ENCODE results near the gene SEC61G. TPM values are rescaled to one million over a fixed set of nuclear protein-coding genes. Genes with fewer than 3 reads are reported as not detected.

SEC61G gene
- total and polyA plus RNA-seq, 5 donors from 2014 or later, result 61.0 to 301 (median 239) TPM

GRCh38 chr7:54778696-54779540, 19.9 kb upstream of the SEC61G start:
- Mint-ChIP-seq H3K36me3 (no peaks in the 10 kb centered on the region), H3K9me3 (peaks cover 0 to 16% (median 2%) of the 10 kb centered on the region in 7 donors), H3K4me1 (peaks cover 0 to 5% (median 3%) of the 10 kb centered on the region in 4 donors), H3K27ac (no peak overlapping the region), H3K4me3 (no peak overlapping the region), H3K27me3 (peaks cover 18% of the 10 kb centered on the region)
- DNase-seq (no peak), ATAC-seq (ENCODE audit: low read depth in 2 of 2) (no peak)
- Histone ChIP-seq H3K9me3 (ENCODE audit: control insufficient read depth in 2 of 2, low read length in 2 of 2) (no peaks in the 10 kb centered on the region), H3K36me3 (ENCODE audit: control insufficient read depth, insufficient read depth, low read length) (no peaks in the 10 kb centered on the region), H3K27me3 (ENCODE audit: control insufficient read depth, insufficient read depth, low read length) (no peaks in the 10 kb centered on the region), H3K27ac (ENCODE audit: insufficient read depth, low read length, poor library complexity, severe bottlenecking) (no peak overlapping the region), H3K4me1 (ENCODE audit: control insufficient read depth, insufficient read depth, low read length, poor library complexity, severe bottlenecking) (no peaks in the 10 kb centered on the region), H3K4me3 (ENCODE audit: low read depth, low read length) (no peak overlapping the region)

DNA sequence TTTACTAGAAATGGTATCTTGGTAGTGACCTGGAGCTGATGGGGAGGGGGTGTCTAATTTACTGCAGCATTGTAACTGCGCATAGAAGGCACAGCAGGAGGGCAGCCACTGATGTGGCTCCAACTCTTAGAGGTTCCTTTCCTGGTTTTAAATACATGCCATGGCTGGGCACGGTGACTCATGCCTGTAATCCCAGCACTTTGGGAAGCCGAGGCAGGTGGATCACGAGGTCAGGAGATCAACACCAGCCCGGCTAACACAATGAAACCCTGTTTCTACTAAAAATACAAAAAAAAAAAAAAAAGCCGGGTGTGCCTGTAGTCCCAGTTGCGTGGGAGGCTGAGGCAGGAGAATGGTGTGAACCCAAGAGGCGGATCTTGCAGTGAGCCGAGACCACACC, 19.2 kb upstream of the SEC61G start:
- Histone ChIP-seq H3K36me3 (ENCODE audit: control insufficient read depth, insufficient read depth, low read length) (no peaks in the 10 kb centered on the region), H3K4me1 (ENCODE audit: control insufficient read depth, insufficient read depth, low read length, poor library complexity, severe bottlenecking) (no peaks in the 10 kb centered on the region), H3K9me3 (ENCODE audit: control insufficient read depth in 2 of 2, low read length in 2 of 2) (no peaks in the 10 kb centered on the region), H3K27me3 (ENCODE audit: control insufficient read depth, insufficient read depth, low read length) (no peaks in the 10 kb centered on the region), H3K4me3 (ENCODE audit: low read depth, low read length) (no peak overlapping the region), H3K27ac (ENCODE audit: insufficient read depth, low read length, poor library complexity, severe bottlenecking) (no peak overlapping the region)
- Mint-ChIP-seq H3K9me3 (peaks cover 0 to 16% (median 4%) of the 10 kb centered on the region in 7 donors), H3K4me1 (peaks cover 0 to 9% (median 7%) of the 10 kb centered on the region in 4 donors), H3K36me3 (no peaks in the 10 kb centered on the region), H3K27me3 (peaks cover 25% of the 10 kb centered on the region), H3K4me3 (no peak overlapping the region), H3K27ac (no peak overlapping the region)
- ATAC-seq (ENCODE audit: low read depth in 2 of 2) (no peak), DNase-seq (no peak)

- Histone ChIP-seq H3K4me3 (ENCODE audit: low read depth, low read length) (no peak overlapping the region), H3K4me1 (ENCODE audit: control insufficient read depth, insufficient read depth, low read length, poor library complexity, severe bottlenecking) (no peaks in the 10 kb centered on the region), H3K36me3 (ENCODE audit: control insufficient read depth, insufficient read depth, low read length) (no peaks in the 10 kb centered on the region), H3K27me3 (ENCODE audit: control insufficient read depth, insufficient read depth, low read length) (peaks cover 4% of the 10 kb centered on the region), H3K9me3 (ENCODE audit: control insufficient read depth in 2 of 2, low read length in 2 of 2) (no peaks in the 10 kb centered on the region), H3K27ac (ENCODE audit: insufficient read depth, low read length, poor library complexity, severe bottlenecking) (no peak overlapping the region)
- Mint-ChIP-seq H3K27me3 (peaks cover 37% of the 10 kb centered on the region), H3K9me3 (peaks cover 0 to 16% (median 7%) of the 10 kb centered on the region in 7 donors), H3K36me3 (no peaks in the 10 kb centered on the region), H3K4me1 (peaks cover 0 to 9% (median 7%) of the 10 kb centered on the region in 4 donors), H3K4me3 (no peak overlapping the region), H3K27ac (no peak overlapping the region)
- no peak for ATAC-seq (ENCODE audit: low read depth in 2 of 2)
- no peak for DNase-seq
Measured at GRCh38 chr7:54774785-54775740, 16.1 kb upstream of the SEC61G start.

- Mint-ChIP-seq H3K36me3 (no peaks in the 10 kb centered on the region), H3K4me3 (peak overlapping the region in 3 of 4 donors; percentile 76 to 81 (median 81)), H3K4me1 (peaks cover 0 to 9% (median 7%) of the 10 kb centered on the region in 4 donors), H3K27ac (peak overlapping the region; percentile 8 to 33 (median 21)), H3K9me3 (peaks cover 0 to 16% (median 7%) of the 10 kb centered on the region in 7 donors), H3K27me3 (peaks cover 45% of the 10 kb centered on the region)
- H3K4me3 ChIP-seq (ENCODE audit: low read depth, low read length), result peak overlapping the region; percentile 87
- H3K4me1 ChIP-seq (ENCODE audit: control insufficient read depth, insufficient read depth, low read length, poor library complexity, severe bottlenecking), result no peaks in the 10 kb centered on the region
- peak overlapping the region; percentile 7 for H3K27ac ChIP-seq (ENCODE audit: insufficient read depth, low read length, poor library complexity, severe bottlenecking)
- H3K27me3 ChIP-seq (ENCODE audit: control insufficient read depth, insufficient read depth, low read length), result peaks cover 15% of the 10 kb centered on the region
- peak; percentile 67 to 73 for ATAC-seq (ENCODE audit: low read depth in 2 of 2)
- no peaks in the 10 kb centered on the region for H3K36me3 ChIP-seq (ENCODE audit: control insufficient read depth, insufficient read depth, low read length)
- DNase-seq, result peak; percentile 34 to 63 (median 46)
- no peaks in the 10 kb centered on the region for H3K9me3 ChIP-seq (ENCODE audit: control insufficient read depth in 2 of 2, low read length in 2 of 2)
Measured at GRCh38 chr7:54773472-54774399, 14.7 kb upstream of the SEC61G start.

DNA sequence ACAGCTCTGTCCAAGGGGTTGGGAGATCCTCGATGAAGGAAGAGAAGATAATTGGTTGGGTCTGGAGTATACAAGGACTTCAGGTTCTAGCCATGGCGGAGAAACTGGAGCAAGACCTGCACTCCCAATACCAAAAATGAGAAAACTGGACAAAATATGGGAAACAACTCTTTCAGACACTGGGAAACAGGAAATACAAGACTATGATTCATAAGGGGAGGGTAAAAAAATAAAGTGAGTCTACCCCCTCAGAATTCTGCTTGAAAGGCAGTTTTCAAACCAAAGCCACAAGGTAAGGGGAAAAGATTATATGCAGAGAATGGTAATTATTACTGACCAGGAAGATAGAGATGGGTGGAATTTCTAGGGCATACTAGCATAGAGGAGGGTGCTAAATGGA, 10.2 kb upstream of the SEC61G start:
- Mint-ChIP-seq H3K27me3 (peaks cover 66% of the 10 kb centered on the region), H3K36me3 (no peaks in the 10 kb centered on the region), H3K27ac (no peak overlapping the region), H3K4me3 (no peak overlapping the region), H3K9me3 (peaks cover 0 to 7% (median 0%) of the 10 kb centered on the region in 7 donors), H3K4me1 (peaks cover 0 to 9% (median 5%) of the 10 kb centered on the region in 4 donors)
- DNase-seq (no peak), ATAC-seq (ENCODE audit: low read depth in 2 of 2) (no peak)
- Histone ChIP-seq H3K4me1 (ENCODE audit: control insufficient read depth, insufficient read depth, low read length, poor library complexity, severe bottlenecking) (no peaks in the 10 kb centered on the region), H3K4me3 (ENCODE audit: low read depth, low read length) (no peak overlapping the region), H3K27me3 (ENCODE audit: control insufficient read depth, insufficient read depth, low read length) (peaks cover 28% of the 10 kb centered on the region), H3K9me3 (ENCODE audit: control insufficient read depth in 2 of 2, low read length in 2 of 2) (no peaks in the 10 kb centered on the region), H3K27ac (ENCODE audit: insufficient read depth, low read length, poor library complexity, severe bottlenecking) (no peak overlapping the region), H3K36me3 (ENCODE audit: control insufficient read depth, insufficient read depth, low read length) (no peaks in the 10 kb centered on the region)

- H3K4me1 ChIP-seq (ENCODE audit: control insufficient read depth, insufficient read depth, low read length, poor library complexity, severe bottlenecking), result peaks cover 1% of the 10 kb centered on the region
- peaks cover 0 to 5% (median 2%) of the 10 kb centered on the region in 4 donors for H3K4me1 Mint-ChIP-seq
- no peak for ATAC-seq (ENCODE audit: low read depth in 2 of 2)
Measured at GRCh38 chr7:54764861-54765260, 5.8 kb upstream of the SEC61G start.

DNA sequence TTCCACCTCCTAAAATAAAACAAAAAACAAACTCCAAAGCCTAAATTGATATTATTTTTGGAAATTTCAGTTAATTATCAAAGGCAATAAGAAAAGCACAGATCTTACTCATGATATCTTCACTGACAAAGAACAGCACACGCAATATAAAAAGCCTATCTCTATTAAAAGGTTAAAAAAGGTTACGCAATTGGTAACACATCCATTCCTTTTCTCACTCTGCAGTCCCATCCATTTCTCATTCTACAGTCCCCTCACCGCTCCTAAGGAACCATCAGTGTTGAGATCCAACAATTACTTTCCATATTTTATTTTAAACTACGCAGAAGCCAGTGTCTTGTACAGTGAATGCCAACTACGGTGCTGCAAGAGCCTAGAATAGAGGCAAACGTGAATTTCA, 1.3 kb downstream of the SEC61G start:
- Mint-ChIP-seq H3K4me1 (peaks cover 24 to 52% (median 29%) of the 10 kb centered on the region in 4 donors), H3K9me3 (peaks cover 0 to 2% (median 0%) of the 10 kb centered on the region in 7 donors), H3K36me3 (peaks cover 9% of the 10 kb centered on the region), H3K27ac (peak overlapping the region; percentile 38 to 97 (median 39)), H3K27me3 (peaks cover 12% of the 10 kb centered on the region), H3K4me3 (peak overlapping the region; percentile 99 to 100 (median 99))
- Histone ChIP-seq H3K9me3 (ENCODE audit: control insufficient read depth in 2 of 2, low read length in 2 of 2) (no peaks in the 10 kb centered on the region), H3K27ac (ENCODE audit: insufficient read depth, low read length, poor library complexity, severe bottlenecking) (no peak overlapping the region), H3K27me3 (ENCODE audit: control insufficient read depth, insufficient read depth, low read length) (no peaks in the 10 kb centered on the region), H3K4me3 (ENCODE audit: low read depth, low read length) (peak overlapping the region; percentile 95), H3K4me1 (ENCODE audit: control insufficient read depth, insufficient read depth, low read length, poor library complexity, severe bottlenecking) (peaks cover 25% of the 10 kb centered on the region), H3K36me3 (ENCODE audit: control insufficient read depth, insufficient read depth, low read length) (peaks cover 17% of the 10 kb centered on the region)
- DNase-seq (no peak), ATAC-seq (ENCODE audit: low read depth in 2 of 2) (no peak)

More at GRCh38 chr7:54764861-54765260, 5.8 kb upstream of the SEC61G start:
- Histone ChIP-seq H3K27me3 (ENCODE audit: control insufficient read depth, insufficient read depth, low read length) (peaks cover 24% of the 10 kb centered on the region), H3K36me3 (ENCODE audit: control insufficient read depth, insufficient read depth, low read length) (no peaks in the 10 kb centered on the region), H3K4me3 (ENCODE audit: low read depth, low read length) (no peak overlapping the region), H3K9me3 (ENCODE audit: control insufficient read depth in 2 of 2, low read length in 2 of 2) (no peaks in the 10 kb centered on the region), H3K27ac (ENCODE audit: insufficient read depth, low read length, poor library complexity, severe bottlenecking) (no peak overlapping the region)
- no peak for DNase-seq
- Mint-ChIP-seq H3K4me3 (no peak overlapping the region), H3K36me3 (no peaks in the 10 kb centered on the region), H3K27ac (no peak overlapping the region), H3K9me3 (peaks cover 0 to 1% (median 0%) of the 10 kb centered on the region in 7 donors), H3K27me3 (peaks cover 63% of the 10 kb centered on the region)

Data from CD4-positive, CD25-positive, alpha-beta regulatory T cell (primary cell).